HepG2 (cell line): ENCODE measurements around the gene SLC6A8. TPM values are rescaled to one million over a fixed set of nuclear protein-coding genes. Genes with fewer than 3 reads are reported as not detected.
A peak's percentile ranks its signal among the peaks of the same experiment; 100 is the strongest.

Source experiments
- AGO2 ChIP-seq: fragments of 200-400 bp; formaldehyde crosslinking; optimal IDR thresholded peaks from 2 replicates; pipeline ENCODE3; 2017; ENCODE audit warnings: mild to moderate bottlenecking, low read depth, low read length, moderate library complexity
- ATF7 ChIP-seq, 2 experiments: fragments of 450-650 bp in 1 of 2; sonication (generic) in 1 of 2; formaldehyde crosslinking in 1 of 2; IDR thresholded peaks; 2 replicates each; pipeline versions ENCODE4 v1.4.0 to v1.6.1; 2016 to 2020; ENCODE audit warnings: antibody characterized with exemption in 1 of 2, mild to moderate bottlenecking in 1 of 2, missing genetic modification reagents in 1 of 2
- CBX5 ChIP-seq: sonication (generic); formaldehyde crosslinking; IDR thresholded peaks from 2 replicates; pipeline ENCODE4 v1.4.0; 2020; ENCODE audit warnings: missing genetic modification reagents, borderline replicate concordance
- PHF5A ChIP-seq: IDR thresholded peaks from one replicate; pipeline ENCODE4 v1.6.1; 2018; ENCODE audit warnings: low read depth, missing genetic modification reagents; ENCODE audit not compliant: unreplicated experiment
- PRPF4 ChIP-seq: fragments of 200-400 bp; formaldehyde crosslinking; IDR thresholded peaks from 2 replicates; pipeline ENCODE4 v1.6.1; 2016; ENCODE audit warnings: low read length, low read depth; ENCODE audit not compliant: poor library complexity, severe bottlenecking
- SMAD3 ChIP-seq: sonication (generic); formaldehyde crosslinking; IDR thresholded peaks from 2 replicates; pipeline ENCODE4 v1.4.0; 2020; ENCODE audit warnings: missing genetic modification reagents
- SRF ChIP-seq: IDR thresholded peaks from 2 replicates; pipeline ENCODE4 v1.6.1; 2011; ENCODE audit warnings: mild to moderate bottlenecking, low read depth, low read length, moderate library complexity
- polyA plus RNA-seq, 8 experiments: library from polyadenylated mRNA; depleted of rRNA in 3 of 8; stranded (reverse) in 7 of 8; unstranded in 1 of 8; fragments of >200 nt; fragmentation: Illumina TruSeq in 4 of 8; extraction: Trizol in 4 of 8; gene quantifications; 2 replicates each; pipeline versions ENCODE4 v1.2.1 to v1.2.3, GENCODE V29; 2011 to 2016; ENCODE audit warnings: low read depth in 4 of 8, missing spikeins in 1 of 8, mixed read lengths in 1 of 8; ENCODE audit not compliant: insufficient read depth in 1 of 8
- total RNA-seq, 5 experiments: library from RNA; depleted of rRNA; stranded (reverse); fragments of >200 nt; fragmentation: Illumina TruSeq; extraction: Trizol; gene quantifications; 2 replicates each; pipeline ENCODE4 v1.2.3, GENCODE V29; 2016; ENCODE audit warnings: low read depth in 1 of 5
- TF ChIP-seq, protein P1 (sequence below): IDR thresholded peaks from 2 replicates; pipeline ENCODE4 v1.6.1; 2018; ENCODE audit warnings: missing genetic modification reagents
- TF ChIP-seq, protein P2 (sequence below): sonication (generic); formaldehyde crosslinking; IDR thresholded peaks from 2 replicates; pipeline ENCODE4 v1.8.0; 2022; ENCODE audit warnings: missing genetic modification reagents, mild to moderate bottlenecking, moderate library complexity, borderline replicate concordance

The SLC6A8 gene
- total and polyA plus RNA-seq, 2 of the 13 experiments (the other 11 are each of a cell fraction or from before 2014, with no cell fraction given): 13.9 to 176 TPM

DNA sequence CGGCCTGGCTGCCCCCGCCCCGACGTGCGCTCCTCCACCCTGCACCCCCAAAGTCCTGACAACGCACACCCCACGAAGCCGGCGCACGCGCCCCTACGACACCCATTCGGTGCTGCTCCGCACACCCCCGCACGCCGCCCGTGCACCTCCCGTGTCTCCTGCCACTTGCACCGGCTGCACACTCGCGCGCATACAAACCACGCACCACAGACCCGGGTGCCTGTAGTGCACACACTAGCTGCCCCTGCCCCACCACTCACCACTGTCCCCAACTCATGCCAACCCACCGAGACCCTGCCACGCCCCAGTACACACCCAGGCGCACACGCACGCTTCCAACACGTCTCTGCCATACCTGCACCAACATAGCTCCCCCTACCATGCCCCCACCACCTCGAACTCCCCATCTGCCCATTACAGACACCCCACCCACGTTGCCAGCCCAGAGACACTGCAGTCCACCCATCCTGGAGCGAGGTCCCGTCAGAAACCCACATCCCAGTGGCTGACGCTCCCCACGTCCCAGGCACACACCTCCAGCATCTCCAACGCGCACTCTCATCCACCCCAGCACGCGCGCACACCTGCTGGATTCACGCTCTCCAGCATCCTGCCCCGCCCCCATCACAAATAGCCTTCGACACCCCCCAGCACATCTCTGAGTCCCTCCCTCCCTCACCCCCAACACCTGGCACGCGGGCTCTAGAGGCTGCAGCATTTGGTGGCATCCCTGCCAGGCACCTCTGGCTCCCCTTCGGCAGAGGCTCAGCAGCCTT, 44.9 kb upstream of the SLC6A8 start (continued):
- TF ChIP-seq, protein P1, sequence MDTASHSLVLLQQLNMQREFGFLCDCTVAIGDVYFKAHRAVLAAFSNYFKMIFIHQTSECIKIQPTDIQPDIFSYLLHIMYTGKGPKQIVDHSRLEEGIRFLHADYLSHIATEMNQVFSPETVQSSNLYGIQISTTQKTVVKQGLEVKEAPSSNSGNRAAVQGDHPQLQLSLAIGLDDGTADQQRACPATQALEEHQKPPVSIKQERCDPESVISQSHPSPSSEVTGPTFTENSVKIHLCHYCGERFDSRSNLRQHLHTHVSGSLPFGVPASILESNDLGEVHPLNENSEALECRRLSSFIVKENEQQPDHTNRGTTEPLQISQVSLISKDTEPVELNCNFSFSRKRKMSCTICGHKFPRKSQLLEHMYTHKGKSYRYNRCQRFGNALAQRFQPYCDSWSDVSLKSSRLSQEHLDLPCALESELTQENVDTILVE: no peak
- no peak for TF ChIP-seq CBX5
- TF ChIP-seq SMAD3: no peak
- no peak for TF ChIP-seq ATF7 (IDR thresholded peaks at IDR 0.05)
- TF ChIP-seq ATF7 (CRISPR knock-in tag; IDR thresholded peaks at IDR 0.05): no peak
- TF ChIP-seq, protein P2, sequence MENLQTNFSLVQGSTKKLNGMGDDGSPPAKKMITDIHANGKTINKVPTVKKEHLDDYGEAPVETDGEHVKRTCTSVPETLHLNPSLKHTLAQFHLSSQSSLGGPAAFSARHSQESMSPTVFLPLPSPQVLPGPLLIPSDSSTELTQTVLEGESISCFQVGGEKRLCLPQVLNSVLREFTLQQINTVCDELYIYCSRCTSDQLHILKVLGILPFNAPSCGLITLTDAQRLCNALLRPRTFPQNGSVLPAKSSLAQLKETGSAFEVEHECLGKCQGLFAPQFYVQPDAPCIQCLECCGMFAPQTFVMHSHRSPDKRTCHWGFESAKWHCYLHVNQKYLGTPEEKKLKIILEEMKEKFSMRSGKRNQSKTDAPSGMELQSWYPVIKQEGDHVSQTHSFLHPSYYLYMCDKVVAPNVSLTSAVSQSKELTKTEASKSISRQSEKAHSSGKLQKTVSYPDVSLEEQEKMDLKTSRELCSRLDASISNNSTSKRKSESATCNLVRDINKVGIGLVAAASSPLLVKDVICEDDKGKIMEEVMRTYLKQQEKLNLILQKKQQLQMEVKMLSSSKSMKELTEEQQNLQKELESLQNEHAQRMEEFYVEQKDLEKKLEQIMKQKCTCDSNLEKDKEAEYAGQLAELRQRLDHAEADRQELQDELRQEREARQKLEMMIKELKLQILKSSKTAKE: no peak
- peak; percentile 47 for TF ChIP-seq AGO2
- TF ChIP-seq PRPF4: no peak
- no peak for TF ChIP-seq PHF5A (CRISPR knock-in tag)
- no peak for TF ChIP-seq SRF
